SU-DHL-6 (cell line): ENCODE measurements around the gene GRM1.

Source experiments
- EZH2phosphoT487 ChIP-seq: fragments of 200-600 bp; sonication (generic), shearing (Covaris generic); conservative IDR thresholded peaks from 2 replicates; pipeline ENCODE4 v1.6.1; 2018; ENCODE audit warnings: mild to moderate bottlenecking, antibody characterized with exemption, low read length, moderate library complexity, mixed read lengths
- TF ChIP-seq, protein P1 (sequence below): fragments of 200-600 bp; sonication (generic); IDR thresholded peaks from one replicate; pipeline ENCODE4 v1.5.1; 2017; ENCODE audit warnings: antibody characterized with exemption, mild to moderate bottlenecking, low read length, moderate library complexity; ENCODE audit not compliant: insufficient read depth, poor library complexity, severe bottlenecking

DNA sequence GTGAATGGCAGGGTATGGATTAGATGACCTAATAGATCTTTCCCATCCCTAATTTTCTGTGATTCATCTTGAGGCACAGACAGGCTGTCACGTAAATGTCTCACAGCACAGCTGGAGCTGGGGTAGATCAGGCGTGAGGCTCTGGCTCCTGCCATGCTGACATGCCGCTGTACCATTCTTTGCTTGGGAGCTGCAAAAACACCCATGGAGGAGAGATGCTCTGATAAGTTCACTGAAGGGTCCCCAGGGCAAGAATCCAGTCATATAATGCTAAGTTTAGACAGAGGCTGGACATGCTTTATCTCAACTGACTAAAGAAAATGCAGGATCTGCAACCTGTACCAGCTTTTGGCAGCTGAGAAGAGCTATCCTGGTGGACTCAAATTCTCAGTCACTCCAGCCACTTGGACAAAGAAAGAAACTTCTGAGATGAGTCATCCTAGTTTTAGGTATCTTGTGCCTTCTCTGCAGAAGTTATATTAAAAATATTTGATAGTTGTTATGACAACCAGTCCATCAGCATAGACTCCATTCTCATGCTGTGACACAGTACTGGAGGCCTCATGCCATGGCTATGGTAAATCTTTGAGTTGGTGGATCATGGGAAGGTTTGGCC, 329.7 kb downstream of the GRM1 start:
- TF ChIP-seq EZH2phosphoT487, result no peak
- TF ChIP-seq, protein P1, sequence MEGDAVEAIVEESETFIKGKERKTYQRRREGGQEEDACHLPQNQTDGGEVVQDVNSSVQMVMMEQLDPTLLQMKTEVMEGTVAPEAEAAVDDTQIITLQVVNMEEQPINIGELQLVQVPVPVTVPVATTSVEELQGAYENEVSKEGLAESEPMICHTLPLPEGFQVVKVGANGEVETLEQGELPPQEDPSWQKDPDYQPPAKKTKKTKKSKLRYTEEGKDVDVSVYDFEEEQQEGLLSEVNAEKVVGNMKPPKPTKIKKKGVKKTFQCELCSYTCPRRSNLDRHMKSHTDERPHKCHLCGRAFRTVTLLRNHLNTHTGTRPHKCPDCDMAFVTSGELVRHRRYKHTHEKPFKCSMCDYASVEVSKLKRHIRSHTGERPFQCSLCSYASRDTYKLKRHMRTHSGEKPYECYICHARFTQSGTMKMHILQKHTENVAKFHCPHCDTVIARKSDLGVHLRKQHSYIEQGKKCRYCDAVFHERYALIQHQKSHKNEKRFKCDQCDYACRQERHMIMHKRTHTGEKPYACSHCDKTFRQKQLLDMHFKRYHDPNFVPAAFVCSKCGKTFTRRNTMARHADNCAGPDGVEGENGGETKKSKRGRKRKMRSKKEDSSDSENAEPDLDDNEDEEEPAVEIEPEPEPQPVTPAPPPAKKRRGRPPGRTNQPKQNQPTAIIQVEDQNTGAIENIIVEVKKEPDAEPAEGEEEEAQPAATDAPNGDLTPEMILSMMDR, result no peak
